Breast epithelium (tissue), 4 donors: ENCODE results near the gene HMGCR. TPM values are rescaled to one million over a fixed set of nuclear protein-coding genes. Genes with fewer than 3 reads are reported as not detected.

ENCODE experiments used
- DNase-seq, 2 donors: peaks; one replicate each; pipeline ENCODE4 v3.0.0-alpha.2; 2019; ENCODE audit warnings: low spot score in 2 of 2
- H3K27ac ChIP-seq, 2 donors: fragments of 200-600 bp; sonication (generic) in 1 of 2; one replicate each; pipeline ENCODE4 v1.5.1; 2016 to 2019; ENCODE audit warnings: mild to moderate bottlenecking in 1 of 2
- H3K27me3 ChIP-seq, 2 donors: fragments of 200-600 bp; sonication (generic) in 1 of 2; one replicate each; pipeline versions ENCODE4 v1.5.1 to v1.6.0; 2017 to 2019; ENCODE audit warnings: control low read depth in 1 of 2, mild to moderate bottlenecking in 1 of 2
- H3K36me3 ChIP-seq: fragments of 200-600 bp; one replicate; pipeline ENCODE4 v1.5.1; 2019
- H3K4me1 ChIP-seq, 2 donors: fragments of 200-600 bp; sonication (generic); one replicate each; pipeline ENCODE4 v1.5.1; 2016 to 2019; ENCODE audit warnings: control low read depth in 1 of 2
- H3K4me3 ChIP-seq, 3 donors: fragments of 200-600 bp; sonication (generic); 1 replicate in 2 of 3; 2 replicates in 1 of 3; pipeline ENCODE4 v1.5.1; 2016 to 2019; ENCODE audit warnings: mild to moderate bottlenecking in 3 of 3, moderate library complexity in 2 of 3
- H3K9me3 ChIP-seq, 2 donors: fragments of 200-600 bp; sonication (generic) in 1 of 2; one replicate each; pipeline ENCODE4 v1.5.1; 2016 to 2019; ENCODE audit warnings: control low read depth in 1 of 2
- POLR2A ChIP-seq: fragments of 450-650 bp; IDR thresholded peaks from one replicate; pipeline ENCODE4 v1.6.1; 2016; ENCODE audit warnings: antibody characterized with exemption, mild to moderate bottlenecking, moderate library complexity
- POLR2AphosphoS5 ChIP-seq, 3 donors: sonication (generic); formaldehyde crosslinking; IDR thresholded peaks; one replicate each; pipeline ENCODE4 v1.6.1; 2017; ENCODE audit warnings: antibody characterized with exemption in 3 of 3
- intact Hi-C: fragments of 100-400 bp; cut with DNase I; formaldehyde crosslinking; loops from one replicate; pipeline ENCODE4 v1.15.1; 2023; ENCODE audit warnings: low total_unique reads
- total RNA-seq, 3 donors: library from RNA; depleted of rRNA; stranded (reverse); fragments of >200 nt; gene quantifications; one replicate each; pipeline ENCODE4 v1.1.0, GENCODE V29; 2016
- TF ChIP-seq, protein P1 (sequence below), 3 donors: fragments of 450-650 bp; IDR thresholded peaks; one replicate each; pipeline ENCODE4 v1.5.1; 2016 to 2017; ENCODE audit warnings: antibody characterized with exemption in 3 of 3, mild to moderate bottlenecking in 3 of 3, moderate library complexity in 3 of 3

Gene HMGCR
- total RNA-seq, 3 donors from 2014 or later, result 12.8 to 34.0 (median 16.5) TPM

DNA sequence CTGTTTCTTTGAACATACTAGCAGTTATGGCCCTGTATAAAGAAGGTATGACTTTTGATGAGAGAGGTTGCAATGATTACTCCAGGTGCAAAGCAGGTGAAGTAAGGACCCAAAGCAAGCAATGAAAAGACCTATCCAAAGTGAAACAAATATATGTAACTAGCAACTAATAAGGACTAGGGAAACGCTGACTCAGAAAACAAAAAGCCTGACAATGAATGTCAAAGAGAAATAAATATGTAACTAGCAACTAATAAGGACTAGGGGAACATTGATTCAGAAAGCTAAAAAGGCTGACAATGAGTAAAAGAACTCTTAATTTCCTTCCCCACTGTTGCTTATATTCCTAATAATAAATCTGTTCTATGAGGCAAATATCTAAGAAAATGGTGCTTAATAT, 43.1 kb downstream of the HMGCR start:
- Histone ChIP-seq H3K4me3 (no peak overlapping the region), H3K27me3 (no peaks in the 10 kb centered on the region), H3K27ac (no peak overlapping the region), H3K9me3 (no peaks in the 10 kb centered on the region), H3K36me3 (no peaks in the 10 kb centered on the region), H3K4me1 (no peaks in the 10 kb centered on the region)
- no peak for DNase-seq
- intact Hi-C loops, result no loop called here
- TF ChIP-seq, protein P1, sequence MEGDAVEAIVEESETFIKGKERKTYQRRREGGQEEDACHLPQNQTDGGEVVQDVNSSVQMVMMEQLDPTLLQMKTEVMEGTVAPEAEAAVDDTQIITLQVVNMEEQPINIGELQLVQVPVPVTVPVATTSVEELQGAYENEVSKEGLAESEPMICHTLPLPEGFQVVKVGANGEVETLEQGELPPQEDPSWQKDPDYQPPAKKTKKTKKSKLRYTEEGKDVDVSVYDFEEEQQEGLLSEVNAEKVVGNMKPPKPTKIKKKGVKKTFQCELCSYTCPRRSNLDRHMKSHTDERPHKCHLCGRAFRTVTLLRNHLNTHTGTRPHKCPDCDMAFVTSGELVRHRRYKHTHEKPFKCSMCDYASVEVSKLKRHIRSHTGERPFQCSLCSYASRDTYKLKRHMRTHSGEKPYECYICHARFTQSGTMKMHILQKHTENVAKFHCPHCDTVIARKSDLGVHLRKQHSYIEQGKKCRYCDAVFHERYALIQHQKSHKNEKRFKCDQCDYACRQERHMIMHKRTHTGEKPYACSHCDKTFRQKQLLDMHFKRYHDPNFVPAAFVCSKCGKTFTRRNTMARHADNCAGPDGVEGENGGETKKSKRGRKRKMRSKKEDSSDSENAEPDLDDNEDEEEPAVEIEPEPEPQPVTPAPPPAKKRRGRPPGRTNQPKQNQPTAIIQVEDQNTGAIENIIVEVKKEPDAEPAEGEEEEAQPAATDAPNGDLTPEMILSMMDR (IDR thresholded peaks at IDR 0.05), result no peak
- TF ChIP-seq POLR2A (no peak), POLR2AphosphoS5 (IDR thresholded peaks at IDR 0.05) (no peak)

DNA sequence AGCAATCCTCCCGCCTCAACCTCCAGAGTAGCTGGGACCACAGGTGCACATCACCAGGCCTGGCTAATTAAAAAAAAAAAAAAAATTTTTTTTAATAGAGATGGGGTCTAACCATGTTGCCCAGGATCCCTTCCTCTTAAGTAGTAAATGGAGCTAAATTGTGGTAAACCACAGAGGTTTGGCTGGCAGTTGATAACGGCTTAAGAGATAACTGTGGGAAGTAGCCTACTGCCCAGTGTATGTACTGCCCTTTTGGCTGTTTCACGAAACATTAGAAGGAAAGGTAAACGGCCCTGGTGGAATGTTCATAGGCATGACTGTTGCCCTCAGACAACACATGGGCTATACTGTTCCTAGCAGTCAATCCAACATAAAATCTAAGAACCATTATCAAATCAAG, 44.4 kb downstream of the HMGCR start:
- no peaks in the 10 kb centered on the region for H3K4me1 ChIP-seq
- H3K27me3 ChIP-seq, result no peaks in the 10 kb centered on the region
- intact Hi-C loops, result no loop called here
- no peaks in the 10 kb centered on the region for H3K36me3 ChIP-seq
- TF ChIP-seq, protein P1 (IDR thresholded peaks at IDR 0.05), result no peak
- TF ChIP-seq POLR2AphosphoS5 (IDR thresholded peaks at IDR 0.05), result no peak
- no peak for TF ChIP-seq POLR2A
- DNase-seq, result no peak
- H3K9me3 ChIP-seq, result no peaks in the 10 kb centered on the region
- H3K4me3 ChIP-seq, result no peak overlapping the region
- H3K27ac ChIP-seq, result no peak overlapping the region

DNA sequence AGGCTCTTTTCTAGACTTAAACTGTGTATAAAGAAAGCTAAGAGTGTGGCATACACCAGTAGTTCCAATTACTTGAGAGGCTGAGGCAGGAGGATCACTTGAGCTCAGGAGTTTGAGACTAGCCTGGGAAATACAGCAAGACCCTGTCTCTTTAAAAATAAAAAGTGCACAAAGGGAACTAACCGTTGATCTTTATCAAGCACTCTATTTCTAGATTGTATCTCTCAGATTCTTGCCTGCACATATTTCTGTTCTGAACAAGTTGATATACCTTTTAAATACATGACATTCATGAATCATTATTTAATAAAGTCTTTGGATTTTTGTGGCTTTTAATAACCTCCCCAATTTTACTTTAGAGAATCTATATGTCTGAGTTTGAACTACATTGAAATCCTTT, 47.2 kb downstream of the HMGCR start:
- TF ChIP-seq POLR2AphosphoS5 (IDR thresholded peaks at IDR 0.05) (no peak), POLR2A (no peak)
- TF ChIP-seq, protein P1 (IDR thresholded peaks at IDR 0.05), result no peak
- H3K27me3 ChIP-seq, result no peaks in the 10 kb centered on the region
- no peak overlapping the region for H3K27ac ChIP-seq
- H3K4me1 ChIP-seq, result no peaks in the 10 kb centered on the region
- intact Hi-C loops, result no loop called here
- no peak for DNase-seq
- no peaks in the 10 kb centered on the region for H3K9me3 ChIP-seq
- H3K36me3 ChIP-seq, result no peaks in the 10 kb centered on the region
- no peak overlapping the region for H3K4me3 ChIP-seq

DNA sequence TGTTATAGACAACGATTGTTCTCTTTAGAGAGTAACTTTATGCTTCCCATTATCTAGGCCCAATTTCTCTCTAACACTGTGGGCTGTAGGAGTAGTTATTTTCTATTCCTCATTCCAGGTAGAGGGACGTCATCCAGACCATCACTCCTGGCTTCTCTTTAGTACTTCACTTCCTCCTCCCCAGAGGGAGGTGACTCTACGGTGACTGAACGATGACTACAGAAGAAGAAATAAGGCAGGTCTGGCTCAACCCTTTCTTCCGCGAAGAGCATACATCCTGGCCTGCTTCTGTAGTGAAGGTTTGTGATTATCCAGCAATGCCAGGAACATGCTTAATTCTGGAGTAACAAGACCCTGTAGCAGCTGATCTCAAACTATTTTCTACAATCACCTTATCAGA, 50.8 kb downstream of the HMGCR start:
- Histone ChIP-seq H3K36me3 (no peaks in the 10 kb centered on the region), H3K27me3 (no peaks in the 10 kb centered on the region), H3K4me3 (no peak overlapping the region), H3K9me3 (no peaks in the 10 kb centered on the region), H3K4me1 (no peaks in the 10 kb centered on the region), H3K27ac (no peak overlapping the region)
- TF ChIP-seq POLR2A (no peak), POLR2AphosphoS5 (IDR thresholded peaks at IDR 0.05) (no peak)
- TF ChIP-seq, protein P1 (IDR thresholded peaks at IDR 0.05), result no peak
- no peak for DNase-seq
- intact Hi-C loops, result no loop called here

DNA sequence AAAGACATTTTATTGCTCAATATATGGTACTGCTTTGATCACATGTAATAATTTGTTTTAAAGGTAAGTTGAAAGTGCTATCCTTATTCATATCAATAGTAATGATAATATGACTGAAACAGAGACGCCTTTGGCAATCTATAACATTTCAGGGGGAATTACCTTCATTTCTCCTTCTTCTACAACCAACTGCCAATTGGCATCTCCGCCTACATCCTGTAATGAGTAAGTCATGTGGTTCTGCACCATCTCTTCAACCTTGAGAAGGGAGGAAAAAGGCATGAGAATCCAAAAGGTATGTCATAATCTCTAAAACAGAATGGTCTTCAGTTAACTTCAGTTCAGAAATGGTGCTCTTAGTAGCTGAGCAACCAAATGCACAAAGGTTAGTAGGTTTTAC, 52.4 kb downstream of the HMGCR start:
- H3K36me3 ChIP-seq, result no peaks in the 10 kb centered on the region
- DNase-seq, result no peak
- H3K9me3 ChIP-seq, result no peaks in the 10 kb centered on the region
- intact Hi-C loops, result no loop called here
- TF ChIP-seq POLR2A (no peak), POLR2AphosphoS5 (IDR thresholded peaks at IDR 0.05) (no peak)
- TF ChIP-seq, protein P1 (IDR thresholded peaks at IDR 0.05), result no peak
- no peaks in the 10 kb centered on the region for H3K27me3 ChIP-seq
- no peak overlapping the region for H3K27ac ChIP-seq
- H3K4me3 ChIP-seq, result no peak overlapping the region
- no peaks in the 10 kb centered on the region for H3K4me1 ChIP-seq
